ENCODE data around the gene ASCC3. TPM values are rescaled to one million over a fixed set of nuclear protein-coding genes. Genes with fewer than 3 reads are reported as not detected.
A peak's percentile ranks its signal among the peaks of the same experiment; 100 is the strongest.
"Not testable (repeated sequence)": the region's sequence is repeated elsewhere in the genome, so short reads cannot be mapped to it uniquely, and the experiment has no call there.

The ASCC3 gene
- total and polyA plus RNA-seq, 2 experiments from 2014 or later = 49.1 to 60.2 TPM

DNA sequence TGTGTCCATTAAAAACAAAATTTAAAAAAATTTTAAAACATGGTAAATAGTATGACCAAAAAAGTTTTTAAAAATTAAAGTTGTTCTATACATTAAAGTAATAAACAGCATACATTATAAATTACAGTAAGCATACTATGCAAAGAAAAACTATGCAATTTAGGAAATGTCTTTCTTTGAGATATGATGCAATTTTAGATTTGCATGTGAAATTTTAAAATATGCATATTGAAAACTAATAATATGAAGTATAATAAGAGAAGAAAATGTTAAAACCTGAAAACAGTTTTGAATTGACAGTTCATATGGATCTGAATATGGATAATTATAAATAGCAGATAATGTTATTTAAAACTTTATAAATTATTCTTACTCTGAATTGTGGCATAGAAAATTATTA, 43.1 kb downstream of the ASCC3 start:
- Histone ChIP-seq H4K20me1 (ENCODE audit: insufficient read depth) (no peaks in the 10 kb centered on the region), H3K4me1 (ENCODE audit: insufficient read depth) (peaks cover 10% of the 10 kb centered on the region; the same call in 1 of the 2 replicates), H3K9ac (no peak overlapping the region), H3K4me2 (ENCODE audit: unreplicated experiment) (no peak overlapping the region), H3K9me3 (ENCODE audit: low read depth) (no peaks in the 10 kb centered on the region), H3K27me3 (replicated peaks; ENCODE audit: insufficient read depth) (no peaks in the 10 kb centered on the region), H3K36me3 (ENCODE audit: low read depth) (0 out of 2 replicates have a peak, but pooled peaks cover 3% of the 10 kb centered on the region), H3F3A (ENCODE audit: insufficient read depth) (peaks cover 16% of the 10 kb centered on the region), H3K4me3 (no peak overlapping the region), H2AFZ (no peak overlapping the region), H3K9me2 (ENCODE audit: insufficient read depth) (no peaks in the 10 kb centered on the region), H3K79me2 (ENCODE audit: insufficient read depth) (peaks cover 100% of the 10 kb centered on the region), H3K27ac (no peak overlapping the region)
- TF ChIP-seq EZH2phosphoT487 (IDR thresholded peaks at IDR 0.05; ENCODE audit: insufficient read depth, low read depth) (no peak), EZH2 (IDR thresholded peaks at IDR 0.05; ENCODE audit: insufficient read depth, poor library complexity, severe bottlenecking) (no peak)
- in situ Hi-C loops (cut with MboI) = no loop called here
- DNase-seq = no peak

DNA sequence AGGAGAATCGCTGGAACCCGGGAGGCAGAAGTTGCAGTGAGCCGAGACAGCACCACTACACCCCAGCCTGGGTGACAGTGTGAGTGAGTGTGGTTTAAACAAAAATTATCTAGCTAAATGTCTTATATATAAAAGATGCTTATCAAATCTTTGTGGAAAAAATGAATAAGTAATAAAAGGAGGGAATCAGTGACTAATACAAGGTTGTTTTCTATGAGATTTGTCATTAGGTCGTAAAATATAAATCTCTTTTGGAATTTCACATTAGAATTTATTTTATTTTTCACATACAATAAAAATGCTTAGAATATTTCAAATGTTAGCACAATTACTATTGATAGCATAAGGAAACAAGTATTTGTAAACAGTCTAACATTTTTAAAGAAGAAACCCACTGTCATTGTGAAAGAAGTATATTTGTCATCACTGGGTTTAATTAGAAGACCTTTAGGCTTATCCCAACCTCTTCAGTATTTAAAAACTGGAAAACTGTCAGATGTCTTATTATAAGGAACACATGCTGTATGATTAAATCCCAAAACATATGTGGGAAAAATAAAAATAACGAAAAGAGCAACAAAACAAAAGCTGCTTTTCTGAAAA, 47.1 kb downstream of the ASCC3 start:
- H3K4me1 ChIP-seq (ENCODE audit: insufficient read depth) = peaks cover 10% of the 10 kb centered on the region; the same call in 1 of the 2 replicates
- peaks cover 95% of the 10 kb centered on the region for H3K79me2 ChIP-seq (ENCODE audit: insufficient read depth)
- no peaks in the 10 kb centered on the region for H3K9me3 ChIP-seq (ENCODE audit: low read depth)
- DNase-seq = peak; percentile 49
- H3K36me3 ChIP-seq (ENCODE audit: low read depth) = 0 out of 2 replicates have a peak, but pooled peaks cover 3% of the 10 kb centered on the region
- no peaks in the 10 kb centered on the region for H3K27me3 ChIP-seq (replicated peaks; ENCODE audit: insufficient read depth)
- 85 to 86% methylated on average over 5 of the region's 5 CpGs for WGBS, 2 experiments (ENCODE audit: low coverage in 1 of 2, low lambda C conversion rate in 2 of 2, missing lambda C conversion rate in 2 of 2)
- no peak overlapping the region for H3K9ac ChIP-seq
- H3K9me2 ChIP-seq (ENCODE audit: insufficient read depth) = no peaks in the 10 kb centered on the region
- no peak overlapping the region for H3K27ac ChIP-seq
- H2AFZ ChIP-seq = no peak overlapping the region
- peaks cover 16% of the 10 kb centered on the region for H3F3A ChIP-seq (ENCODE audit: insufficient read depth)
- TF ChIP-seq EZH2phosphoT487 (IDR thresholded peaks at IDR 0.05; ENCODE audit: insufficient read depth, low read depth) (no peak), EZH2 (IDR thresholded peaks at IDR 0.05; ENCODE audit: insufficient read depth, poor library complexity, severe bottlenecking) (no peak)
- H4K20me1 ChIP-seq (ENCODE audit: insufficient read depth) = no peaks in the 10 kb centered on the region
- no peak overlapping the region for H3K4me2 ChIP-seq (ENCODE audit: unreplicated experiment)
- in situ Hi-C loops (cut with MboI) = no loop called here
- no peak overlapping the region for H3K4me3 ChIP-seq

DNA sequence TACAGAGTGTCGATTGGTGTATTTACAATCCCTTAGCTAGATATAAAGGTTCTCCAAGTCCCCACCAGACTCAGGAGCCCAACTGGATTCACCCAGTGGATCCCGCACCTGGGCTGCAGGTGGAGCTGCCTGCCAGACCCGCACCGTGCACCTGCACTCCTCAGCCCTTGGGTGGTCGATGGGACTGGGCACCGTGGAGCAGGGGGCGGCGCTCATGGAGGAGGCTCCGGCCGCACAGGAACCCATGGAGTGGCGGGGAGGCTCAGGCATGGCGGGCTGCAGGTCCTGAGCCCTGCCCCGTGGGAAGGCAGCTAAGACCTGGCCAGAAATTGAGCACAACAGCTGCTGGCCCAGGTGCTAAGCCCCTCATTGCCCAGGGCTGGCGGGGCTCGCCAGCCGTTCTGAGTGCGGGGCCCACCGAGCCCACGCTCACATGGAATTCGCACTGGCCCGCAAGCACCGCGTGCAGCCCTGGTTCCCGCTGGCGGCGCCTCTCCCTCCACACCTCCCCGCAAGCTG, 52.0 kb downstream of the ASCC3 start:
- DNase-seq = not testable (repeated sequence)
- 99% methylated on average over 24 to 27 of the region's 27 CpGs for WGBS, 2 experiments (ENCODE audit: low coverage in 1 of 2, low lambda C conversion rate in 2 of 2, missing lambda C conversion rate in 2 of 2)
- peaks cover 92% of the 10 kb centered on the region for H3K79me2 ChIP-seq (ENCODE audit: insufficient read depth)

DNA sequence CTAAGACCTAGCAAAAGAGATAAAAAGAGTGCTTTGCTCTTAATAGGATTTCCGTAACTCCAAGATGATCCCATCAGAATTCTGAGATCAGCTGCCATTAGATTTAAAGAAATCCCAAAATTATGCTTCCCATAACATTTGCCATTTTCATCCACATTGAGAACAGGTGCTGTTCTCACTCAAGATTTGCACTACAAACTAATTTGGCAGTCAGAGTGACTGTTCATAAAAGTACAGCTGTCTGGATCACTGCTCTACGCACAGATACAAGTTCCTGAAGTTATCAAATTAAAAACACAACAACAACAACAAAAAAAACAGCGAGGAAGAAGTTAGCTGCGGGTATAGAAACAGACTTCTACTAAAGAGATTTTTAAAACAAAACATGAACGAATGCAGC, 58.1 kb downstream of the ASCC3 start:
- no peaks in the 10 kb centered on the region for H3K9me3 ChIP-seq (ENCODE audit: low read depth)
- no peak overlapping the region for H3K4me3 ChIP-seq
- DNase-seq = no peak
- H3K4me1 ChIP-seq (ENCODE audit: insufficient read depth) = no peaks in the 10 kb centered on the region
- WGBS, 2 experiments (ENCODE audit: low coverage in 1 of 2, low lambda C conversion rate in 2 of 2, missing lambda C conversion rate in 2 of 2) = 68 to 79% methylated on average over 5 of the region's 5 CpGs
- no peaks in the 10 kb centered on the region for H3K9me2 ChIP-seq (ENCODE audit: insufficient read depth)
- in situ Hi-C loops (cut with MboI) = no loop called here
- no peak overlapping the region for H2AFZ ChIP-seq
- H3F3A ChIP-seq (ENCODE audit: insufficient read depth) = peaks cover 20% of the 10 kb centered on the region; the same call in 1 of the 2 replicates
- no peaks in the 10 kb centered on the region for H3K27me3 ChIP-seq (replicated peaks; ENCODE audit: insufficient read depth)
- H3K27ac ChIP-seq = no peak overlapping the region
- no peak overlapping the region for H3K4me2 ChIP-seq (ENCODE audit: unreplicated experiment)
- H3K9ac ChIP-seq = no peak overlapping the region
- no peaks in the 10 kb centered on the region for H4K20me1 ChIP-seq (ENCODE audit: insufficient read depth)
- H3K79me2 ChIP-seq (ENCODE audit: insufficient read depth) = peaks cover 96% of the 10 kb centered on the region
- peaks cover under 1% of the 10 kb centered on the region for H3K36me3 ChIP-seq (ENCODE audit: low read depth)
- TF ChIP-seq EZH2 (IDR thresholded peaks at IDR 0.05; ENCODE audit: insufficient read depth, poor library complexity, severe bottlenecking) = no peak
- TF ChIP-seq EZH2phosphoT487 (IDR thresholded peaks at IDR 0.05; ENCODE audit: insufficient read depth, low read depth) = no peak

More for the DNA sequence above, 52.0 kb downstream of the ASCC3 start:
- H3K36me3 ChIP-seq (ENCODE audit: low read depth); H3K9ac ChIP-seq; H3K9me3 ChIP-seq (ENCODE audit: low read depth); H3K4me2 ChIP-seq (ENCODE audit: unreplicated experiment); in situ Hi-C loops (cut with MboI); H4K20me1 ChIP-seq (ENCODE audit: insufficient read depth); H3K4me1 ChIP-seq (ENCODE audit: insufficient read depth); H3K4me3 ChIP-seq; H3K27ac ChIP-seq; H3K27me3 ChIP-seq (replicated peaks; ENCODE audit: insufficient read depth); H3F3A ChIP-seq (ENCODE audit: insufficient read depth); H3K9me2 ChIP-seq (ENCODE audit: insufficient read depth); H2AFZ ChIP-seq: not testable (repeated sequence)

Data from GM23248 (cell line).